H54 (cell line): Measurements from ENCODE around the gene TPST2.

Experiments
- DNase-seq: peaks from one replicate; pipeline ENCODE4 v3.0.0; 2011; ENCODE audit warnings: low spot score, mixed read lengths; ENCODE audit not compliant: insufficient read length
- FAIRE-seq: peaks from 3 replicates; lab custom pipeline; 2011; peaks lifted over from hg19 to GRCh38; lab: Jason Lieb, UNC
- POLR2A ChIP-seq: IDR thresholded peaks from 2 replicates; pipeline ENCODE4 v1.6.1; 2011; ENCODE audit warnings: low read depth, mild to moderate bottlenecking, low read length

Gene TPST2

DNA sequence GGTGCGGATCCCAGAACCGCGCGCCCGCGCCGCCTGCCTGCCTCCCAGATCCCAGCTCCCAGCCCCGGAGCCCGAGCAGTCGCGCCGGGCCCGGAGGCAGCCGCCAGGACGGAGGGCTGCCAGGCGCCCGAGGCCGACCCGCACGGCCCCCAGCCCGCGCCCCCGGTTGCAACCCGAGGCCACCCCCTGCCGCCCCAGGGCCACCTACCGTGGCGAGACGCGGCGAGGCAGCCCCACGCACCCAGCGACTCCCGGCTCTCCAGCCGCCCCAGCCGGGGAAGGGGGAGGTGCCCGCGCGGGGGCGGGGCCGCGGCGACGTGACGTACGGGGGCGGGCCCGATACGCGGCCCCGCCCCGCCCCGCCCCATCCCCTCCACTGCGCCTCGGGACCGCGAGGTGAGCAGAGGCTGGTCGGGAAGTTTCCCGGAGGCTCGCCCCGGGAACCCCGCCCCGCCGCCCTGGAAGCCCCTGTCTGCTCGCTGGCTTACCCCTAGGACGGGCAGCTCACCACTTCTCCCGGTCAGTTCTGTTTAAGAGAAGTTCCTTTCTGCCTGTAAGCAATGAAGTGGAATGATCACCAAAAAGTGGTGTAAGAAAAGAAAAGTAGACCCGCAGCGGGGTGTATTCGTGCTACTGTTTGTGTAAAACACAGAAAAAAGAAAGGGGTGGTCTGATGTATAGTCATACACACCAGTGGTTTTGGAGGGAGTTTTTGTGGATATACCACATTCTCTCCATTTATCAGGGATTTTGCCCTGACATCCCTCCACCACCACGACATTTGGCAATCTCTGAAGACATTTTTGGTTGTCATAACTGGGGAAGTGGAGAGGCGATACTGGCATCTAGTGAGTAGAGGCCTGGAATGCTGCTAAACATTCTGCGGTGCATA lies at the start of gene TPST2:
TSS of gene TPST2 (minus strand) at position 288 of the 892 bp plus-strand sequence. CDS start 48,502 bp downstream, outside the sequence.
- TF ChIP-seq POLR2A, result peak; percentile 77
- no peak for FAIRE-seq
- DNase-seq, result peak; percentile 54

DNA sequence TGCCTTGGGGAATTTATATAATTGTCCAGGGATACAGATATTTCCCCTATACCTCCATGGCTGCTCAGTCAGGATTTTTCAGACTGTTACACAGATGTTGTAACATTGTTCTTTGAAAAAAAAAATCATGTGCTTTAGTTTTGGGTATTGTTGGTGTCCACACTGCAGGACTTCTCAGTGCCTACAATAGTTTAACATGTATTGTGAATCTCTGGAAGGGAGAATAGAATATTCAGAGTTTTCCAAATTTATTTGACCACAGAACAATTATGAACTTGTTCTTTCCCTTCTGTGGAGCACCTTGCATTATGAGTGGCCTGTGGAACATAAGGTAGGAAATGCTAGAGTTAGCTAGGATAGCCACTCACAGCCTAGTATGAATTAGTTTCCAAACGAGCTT lies 46.4 kb upstream of the TPST2 start:
- DNase-seq (no peak), FAIRE-seq (no peak)
- TF ChIP-seq POLR2A, result no peak

GRCh38 chr22:26635117-26635516 lies 45.2 kb upstream of the TPST2 start:
- no peak for DNase-seq
- no peak for TF ChIP-seq POLR2A
- FAIRE-seq, result no peak

DNA sequence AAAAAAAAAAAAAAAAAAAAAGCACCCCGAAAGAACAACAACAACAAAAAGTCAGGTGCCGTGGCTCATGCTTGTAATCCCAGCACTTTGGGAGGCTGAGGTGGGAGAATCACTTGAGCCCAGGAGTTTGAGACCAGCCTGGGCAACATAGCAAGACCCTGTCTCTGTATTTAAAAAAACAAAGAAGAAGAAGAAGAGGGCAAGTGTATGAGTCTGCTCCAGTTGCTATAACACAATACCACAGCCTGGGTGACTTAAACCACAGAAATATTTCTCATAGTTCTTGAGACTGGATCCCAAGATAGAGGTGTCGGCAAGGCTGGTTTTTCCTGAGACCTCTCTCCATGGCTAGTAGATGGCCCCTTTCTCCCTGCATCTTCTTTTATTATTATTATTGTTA lies 44.3 kb upstream of the TPST2 start:
- TF ChIP-seq POLR2A, result no peak
- DNase-seq (no peak), FAIRE-seq (no peak)

DNA sequence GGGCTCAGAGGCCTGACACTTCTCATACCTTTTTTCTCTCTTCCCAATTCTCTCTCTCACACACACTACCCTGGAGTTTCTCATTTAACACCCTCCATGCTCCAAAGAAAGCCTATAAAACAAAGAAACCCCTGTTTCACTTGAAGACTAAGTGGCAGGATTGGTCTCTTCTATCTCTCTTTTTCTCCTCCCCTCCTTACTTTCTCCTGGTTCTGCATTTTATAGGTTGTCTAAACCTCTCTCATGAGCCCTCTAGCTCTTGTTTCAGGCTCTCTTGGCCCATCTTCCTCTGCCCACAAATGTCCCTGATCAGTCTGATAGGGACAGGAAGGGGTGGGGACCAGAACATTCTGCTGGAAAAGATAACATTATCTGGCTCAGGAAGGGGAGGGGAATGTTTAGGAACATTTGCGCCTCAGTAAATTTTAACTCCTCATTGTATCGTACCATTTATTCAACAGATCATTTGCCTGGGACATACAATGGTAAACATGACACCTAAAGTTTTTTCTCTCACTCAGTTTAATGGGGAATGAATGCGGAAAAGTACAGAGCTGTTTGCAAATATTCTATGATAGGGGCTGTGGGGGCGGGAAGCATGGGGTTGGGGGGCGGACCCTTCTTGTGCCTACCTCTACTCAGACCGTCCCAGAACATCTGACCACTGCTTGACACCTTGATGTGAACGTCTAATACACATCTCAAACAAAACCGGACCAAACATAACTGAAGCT lies 42.7 kb upstream of the TPST2 start:
- no peak for DNase-seq
- FAIRE-seq, result no peak
- TF ChIP-seq POLR2A, result no peak

GRCh38 chr22:26631282-26631681 lies 41.4 kb upstream of the TPST2 start:
- no peak for DNase-seq
- TF ChIP-seq POLR2A, result no peak
- no peak for FAIRE-seq

- FAIRE-seq, result no peak
- DNase-seq, result no peak
- no peak for TF ChIP-seq POLR2A
Observed at GRCh38 chr22:26629988-26630761, 40.2 kb upstream of the TPST2 start.

DNA sequence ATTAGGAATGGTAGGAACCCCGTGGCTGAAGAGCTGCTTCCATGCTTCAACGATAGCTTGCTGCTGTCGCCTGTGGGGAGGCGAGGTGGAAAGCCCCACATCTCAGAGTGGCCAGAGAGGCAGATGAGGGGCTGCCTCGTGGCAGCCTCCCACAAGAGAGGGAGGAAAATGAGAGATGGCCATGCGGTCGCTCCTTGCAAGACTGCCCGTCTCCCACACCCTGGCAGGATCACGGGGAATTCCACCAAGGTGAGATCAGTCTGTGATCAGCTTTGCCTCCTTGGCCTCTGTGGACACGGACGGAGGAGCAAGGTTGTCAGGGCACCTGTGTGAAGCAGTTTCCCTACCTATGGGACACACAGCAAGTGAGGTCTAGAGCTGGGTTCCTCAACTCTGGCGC lies 34.9 kb upstream of the TPST2 start:
- DNase-seq (no peak), FAIRE-seq (no peak)
- no peak for TF ChIP-seq POLR2A

- FAIRE-seq (no peak), DNase-seq (no peak)
- no peak for TF ChIP-seq POLR2A
Observed at GRCh38 chr22:26623984-26624383, 34.1 kb upstream of the TPST2 start.

DNA sequence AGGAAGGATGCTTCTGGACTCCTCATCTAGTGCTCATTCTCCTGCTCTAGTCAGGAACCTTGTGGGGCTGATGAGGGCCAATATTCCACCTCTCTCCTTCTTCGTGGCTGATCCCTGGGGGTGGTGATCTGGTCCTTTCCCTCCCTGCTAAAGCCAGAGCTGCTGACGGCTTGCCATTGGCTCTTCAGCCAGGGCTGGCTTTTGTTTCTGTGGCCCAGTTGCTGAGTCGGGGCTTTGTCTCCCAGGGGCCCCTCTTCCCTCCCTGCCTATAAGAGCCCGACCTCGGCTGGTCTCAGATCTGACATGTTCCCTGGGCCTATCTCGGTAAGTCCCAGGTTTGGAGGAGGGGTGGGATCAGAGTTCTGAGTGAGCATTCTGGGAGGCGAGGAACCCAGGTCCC lies 31.7 kb upstream of the TPST2 start, which contains the start of gene CRYBA4:
TSS of gene CRYBA4 (plus strand) at position 301 of the 400 bp plus-strand sequence. CDS start 634 bp downstream, outside the sequence.
- DNase-seq (no peak), FAIRE-seq (no peak)
- TF ChIP-seq POLR2A, result no peak

- no peak for FAIRE-seq
Observed at GRCh38 chr22:26620197-26620596, 30.3 kb upstream of the TPST2 start.

GRCh38 chr22:26619510-26619909 lies 29.6 kb upstream of the TPST2 start:
- FAIRE-seq, result no peak
- DNase-seq, result no peak
- no peak for TF ChIP-seq POLR2A

More at GRCh38 chr22:26620197-26620596, 30.3 kb upstream of the TPST2 start:
- no peak for TF ChIP-seq POLR2A
- no peak for DNase-seq

DNA sequence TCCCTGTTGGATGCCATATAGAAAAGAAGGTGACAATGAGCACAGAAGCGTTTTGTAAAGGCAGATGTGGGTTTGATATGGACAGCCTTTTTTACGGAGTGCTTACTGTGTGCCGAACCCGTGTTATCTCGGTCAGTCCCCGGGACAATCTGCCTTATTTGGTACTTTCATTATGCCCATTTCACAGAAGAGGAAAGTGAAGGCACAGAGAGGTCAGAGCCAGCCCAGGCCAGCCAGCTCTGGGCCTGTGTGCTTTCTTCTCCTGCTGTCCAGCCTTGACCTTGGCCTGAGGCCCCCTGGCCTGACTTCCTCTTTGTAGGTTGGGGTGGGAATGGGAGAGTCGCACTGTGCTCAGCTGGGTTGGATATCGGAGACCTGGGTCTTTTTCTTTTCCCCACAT lies 28.5 kb upstream of the TPST2 start:
- DNase-seq (no peak), FAIRE-seq (no peak)
- TF ChIP-seq POLR2A, result no peak
